Pancreas (tissue), 10 donors: Measurements from ENCODE around the gene LRMDA. TPM values are rescaled to one million over a fixed set of nuclear protein-coding genes. Genes with fewer than 3 reads are reported as not detected.

ENCODE experiments used
- ATAC-seq, 4 donors: fragments of 200-7000 bp; cut with Tn5 transposase; one replicate each; pipeline versions ENCODE4 v1.8.0 to v1.9.1; 2020; ENCODE audit warnings: mild to moderate bottlenecking in 4 of 4, moderate library complexity in 4 of 4
- DNase-seq, 6 donors: peaks; one replicate each; pipeline ENCODE4 v3.0.0-alpha.2; 2020
- FAIRE-seq: peaks from 2 replicates; lab custom pipeline; 2012; peaks lifted over from hg19 to GRCh38; lab: Jason Lieb, UNC
- H3K27ac ChIP-seq, 4 donors: fragments of 200-600 bp; sonication (generic); 1 replicate in 3 of 4; 2 replicates in 1 of 4; pipeline versions ENCODE4 v1.5.0 to v1.8.0; 2020
- H3K27me3 ChIP-seq, 4 donors: fragments of 200-600 bp; one replicate each; pipeline ENCODE4 v1.8.0; 2021
- H3K36me3 ChIP-seq, 3 donors: fragments of 200-600 bp; sonication (generic) in 1 of 3; one replicate each; pipeline versions ENCODE4 v1.5.0 to v1.8.0; 2020 to 2021
- H3K4me1 ChIP-seq, 3 donors: fragments of 200-600 bp; one replicate each; pipeline ENCODE4 v1.8.0; 2021
- H3K4me3 ChIP-seq, 4 donors: fragments of 200-600 bp; sonication (generic) in 2 of 4; one replicate each; pipeline versions ENCODE4 v1.5.0 to v1.8.0; 2020 to 2021
- H3K9me3 ChIP-seq, 4 donors: fragments of 200-600 bp; one replicate each; pipeline ENCODE4 v1.8.0; 2021
- WGBS, 2 donors: extraction: QIAGEN DNeasy Blood & Tissue Kit; methylation state at CpG; one replicate each; pipeline ENCODE4 v1.1.7; 2013; 5-methylcytosine and 5-hydroxymethylcytosine counted together
- intact Hi-C, 3 donors: fragments of 100-400 bp; cut with DNase I; formaldehyde crosslinking; loops; one replicate each; pipeline versions ENCODE4 v1.11.1 to v1.14.2; 2022
- polyA plus RNA-seq, 2 donors: library from polyadenylated mRNA; stranded (reverse); fragments of 200-250 nt; gene quantifications; one replicate each; pipeline ENCODE4 v1.2.3, GENCODE V29; 2013
- total RNA-seq, 6 donors: library from RNA; stranded (reverse); fragmentation: NEBNext Ultra II Directional in 4 of 6; extraction: Animal tissue kit (Norgen Biotek cat#: 25700) in 4 of 6; gene quantifications; one replicate each; pipeline versions ENCODE4 v1.2.1 to v1.2.4, GENCODE V29; 2021 to 2023
- TF ChIP-seq, protein P1 (sequence below), 4 donors: fragments of 200-600 bp; sonication (generic) in 3 of 4; IDR thresholded peaks; one replicate each; pipeline versions ENCODE4 v1.5.0 to v1.8.0; 2021; ENCODE audit warnings: antibody characterized with exemption in 4 of 4
- donor health status: healthy with polysubstance abuse.
- donor health status: DM: no; HTN: no; CAD: no; lungs with moderate emphysema.
- donor health status: DM: no; HTN: no; CAD: no.
- donor health status: control.
- donor health status: control.
- donor health status: Bipolar disorder and iron deficiency.
- donor health status: DM: yes; HTN: yes; CAD: no.
- donor health status: DM: no; HTN: no; CAD: no.
- donor health status: DM: no; HTN: no; CAD: no.
- donor health status: DM: yes; HTN: yes; CAD: no.

LRMDA gene
- total and polyA plus RNA-seq, 8 donors: 4.6 to 21.2 (median 13.4) TPM

DNA sequence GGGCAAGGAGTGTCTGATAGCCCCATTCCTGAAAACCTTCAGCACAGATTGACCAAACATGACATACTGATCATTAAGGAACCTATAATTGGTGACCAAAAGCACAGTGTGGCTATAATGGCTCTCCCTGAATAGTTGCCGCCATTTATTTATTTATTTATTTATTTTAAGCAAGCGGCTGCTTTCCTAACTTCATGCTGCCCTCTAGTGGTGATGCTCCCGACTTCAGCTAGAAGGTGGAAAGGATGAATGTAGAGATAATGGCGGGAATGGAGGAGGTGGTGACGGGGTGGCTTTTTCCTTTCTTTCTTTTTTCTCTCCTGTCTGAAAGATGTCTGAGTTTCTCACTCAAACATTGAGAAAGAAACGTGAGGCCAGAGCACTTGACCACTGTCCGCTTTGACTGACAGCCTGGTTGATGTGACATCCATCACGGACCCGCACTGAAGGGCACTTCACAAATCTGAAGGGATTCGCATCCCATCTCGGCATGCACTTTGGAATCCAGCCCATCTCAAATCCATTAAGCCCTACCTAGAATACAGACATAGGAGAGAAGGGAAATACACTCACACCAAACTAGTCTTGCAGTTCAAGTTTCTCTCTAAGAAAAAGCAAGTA is 1116.0 kb downstream of the LRMDA start:
- H3K27me3 ChIP-seq: no peaks in the 10 kb centered on the region
- TF ChIP-seq, protein P1, sequence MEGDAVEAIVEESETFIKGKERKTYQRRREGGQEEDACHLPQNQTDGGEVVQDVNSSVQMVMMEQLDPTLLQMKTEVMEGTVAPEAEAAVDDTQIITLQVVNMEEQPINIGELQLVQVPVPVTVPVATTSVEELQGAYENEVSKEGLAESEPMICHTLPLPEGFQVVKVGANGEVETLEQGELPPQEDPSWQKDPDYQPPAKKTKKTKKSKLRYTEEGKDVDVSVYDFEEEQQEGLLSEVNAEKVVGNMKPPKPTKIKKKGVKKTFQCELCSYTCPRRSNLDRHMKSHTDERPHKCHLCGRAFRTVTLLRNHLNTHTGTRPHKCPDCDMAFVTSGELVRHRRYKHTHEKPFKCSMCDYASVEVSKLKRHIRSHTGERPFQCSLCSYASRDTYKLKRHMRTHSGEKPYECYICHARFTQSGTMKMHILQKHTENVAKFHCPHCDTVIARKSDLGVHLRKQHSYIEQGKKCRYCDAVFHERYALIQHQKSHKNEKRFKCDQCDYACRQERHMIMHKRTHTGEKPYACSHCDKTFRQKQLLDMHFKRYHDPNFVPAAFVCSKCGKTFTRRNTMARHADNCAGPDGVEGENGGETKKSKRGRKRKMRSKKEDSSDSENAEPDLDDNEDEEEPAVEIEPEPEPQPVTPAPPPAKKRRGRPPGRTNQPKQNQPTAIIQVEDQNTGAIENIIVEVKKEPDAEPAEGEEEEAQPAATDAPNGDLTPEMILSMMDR (IDR thresholded peaks at IDR 0.05): peak; percentile 57 to 85 (median 74)
- H3K9me3 ChIP-seq: no peaks in the 10 kb centered on the region
- no peaks in the 10 kb centered on the region for H3K36me3 ChIP-seq
- peak; percentile 52 to 84 (median 80) for DNase-seq
- peak; percentile 53 for FAIRE-seq
- H3K27ac ChIP-seq: no peak overlapping the region
- H3K4me3 ChIP-seq: no peak overlapping the region
- intact Hi-C loops: no loop called here
- ATAC-seq: peak; percentile 73 to 94 (median 90)
- 25 to 28% methylated on average over 11 of the region's 11 CpGs for WGBS, 2 donors
- peaks cover 0 to 5% (median 4%) of the 10 kb centered on the region in 3 donors for H3K4me1 ChIP-seq

DNA sequence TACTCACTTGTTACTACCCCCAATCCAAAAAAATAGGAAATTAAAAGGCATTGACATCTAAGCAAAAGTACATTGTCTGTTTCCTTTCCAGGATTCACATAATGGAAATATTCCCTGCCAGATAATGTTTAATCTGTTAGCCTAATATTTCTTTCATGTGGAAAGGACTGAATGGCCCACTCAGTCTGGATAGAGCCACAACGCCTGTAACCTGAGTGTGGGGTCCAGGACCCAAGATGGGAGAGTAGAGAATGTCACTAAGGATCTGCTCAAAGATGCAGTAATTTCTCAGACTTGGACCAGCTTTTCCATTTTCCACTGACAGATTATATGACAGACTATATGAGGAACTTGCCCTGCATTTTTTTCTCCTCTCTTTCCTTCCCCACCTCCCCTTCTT is 1117.3 kb downstream of the LRMDA start:
- no peaks in the 10 kb centered on the region for H3K27me3 ChIP-seq
- FAIRE-seq (no peak), ATAC-seq (no peak), DNase-seq (no peak)
- TF ChIP-seq, protein P1 (IDR thresholded peaks at IDR 0.05): no peak
- peaks cover 0 to 5% (median 4%) of the 10 kb centered on the region in 3 donors for H3K4me1 ChIP-seq
- H3K9me3 ChIP-seq: no peaks in the 10 kb centered on the region
- 79 to 80% methylated on average over 1 of the region's 1 CpG for WGBS, 2 donors
- H3K27ac ChIP-seq: no peak overlapping the region
- no peak overlapping the region for H3K4me3 ChIP-seq
- intact Hi-C loops: no loop called here
- no peaks in the 10 kb centered on the region for H3K36me3 ChIP-seq

DNA sequence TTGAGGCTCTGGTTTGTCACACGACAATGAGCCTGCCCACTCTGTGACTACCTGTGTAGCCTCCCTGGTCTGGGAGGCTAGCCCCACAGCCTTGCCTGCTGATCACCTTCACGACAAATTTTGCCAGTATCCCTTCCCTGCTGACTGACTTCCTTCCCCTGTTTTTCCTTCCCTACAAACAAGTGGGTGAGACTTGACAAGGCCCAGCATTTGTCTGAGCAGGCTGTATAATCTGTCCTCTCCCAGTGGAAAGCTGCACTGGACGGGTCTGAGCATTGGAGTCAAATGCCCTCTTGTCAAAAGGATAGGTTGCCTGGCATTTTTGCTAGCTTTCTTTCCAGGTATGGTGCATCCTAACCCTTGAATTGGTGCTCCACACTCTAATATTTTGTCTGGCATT is 1117.7 kb downstream of the LRMDA start:
- H3K36me3 ChIP-seq: no peaks in the 10 kb centered on the region
- H3K27ac ChIP-seq: no peak overlapping the region
- no peak overlapping the region for H3K4me3 ChIP-seq
- H3K27me3 ChIP-seq: no peaks in the 10 kb centered on the region
- peaks cover 0 to 5% (median 4%) of the 10 kb centered on the region in 3 donors for H3K4me1 ChIP-seq
- ATAC-seq (peak in 1 of 4 donors; percentile 19), FAIRE-seq (no peak), DNase-seq (no peak)
- WGBS, 2 donors: 70 to 82% methylated on average over 3 of the region's 3 CpGs
- no peaks in the 10 kb centered on the region for H3K9me3 ChIP-seq
- TF ChIP-seq, protein P1 (IDR thresholded peaks at IDR 0.05): no peak
- intact Hi-C loops: no loop called here

DNA sequence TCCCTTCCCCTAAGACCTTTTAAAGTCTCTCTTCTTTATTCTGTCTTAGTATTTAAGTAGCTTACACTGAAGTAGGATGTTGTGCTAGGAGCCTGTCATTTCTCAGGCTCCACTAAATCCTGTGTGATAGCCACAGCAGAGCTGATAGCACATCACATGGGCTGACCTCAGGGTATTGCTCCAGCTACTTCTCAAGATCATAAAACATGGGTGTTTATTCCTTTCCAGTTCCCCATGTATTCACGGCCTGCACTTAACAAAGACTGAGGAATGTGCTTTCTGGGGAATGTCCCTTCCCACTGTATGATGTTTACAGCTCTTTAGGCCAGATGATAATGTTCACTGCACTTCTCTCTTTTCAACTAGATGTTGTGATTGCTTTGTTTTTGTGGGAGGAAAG is 1119.4 kb downstream of the LRMDA start:
- FAIRE-seq (no peak), DNase-seq (no peak), ATAC-seq (no peak)
- TF ChIP-seq, protein P1 (IDR thresholded peaks at IDR 0.05): no peak
- H3K9me3 ChIP-seq: no peaks in the 10 kb centered on the region
- no peaks in the 10 kb centered on the region for H3K27me3 ChIP-seq
- H3K36me3 ChIP-seq: no peaks in the 10 kb centered on the region
- WGBS, 2 donors: 69 to 70% methylated on average over 1 of the region's 1 CpG
- H3K4me1 ChIP-seq: peaks cover 0 to 5% (median 4%) of the 10 kb centered on the region in 3 donors
- intact Hi-C loops: no loop called here
- H3K4me3 ChIP-seq: no peak overlapping the region
- no peak overlapping the region for H3K27ac ChIP-seq
